GM18867 (cell line): ENCODE data around the gene VAV2.
"Not testable (repeated sequence)": the region's sequence is repeated elsewhere in the genome, so short reads cannot be mapped to it uniquely, and the experiment has no call there.

Source experiments
- ATAC-seq: cut with Tn5 transposase; IDR thresholded peaks from one replicate; pipeline ENCODE4 v1.9.1; 2021; ENCODE audit warnings: mild to moderate bottlenecking, moderate library complexity; ENCODE audit not compliant: unreplicated experiment

VAV2 gene

GRCh38 chr9:133971981-133972941 lies 19.9 kb downstream of the VAV2 start:
- no peak for ATAC-seq

GRCh38 chr9:133971121-133971951 lies 20.8 kb downstream of the VAV2 start:
- ATAC-seq: no peak

GRCh38 chr9:133970581-133971058 lies 21.5 kb downstream of the VAV2 start:
- no peak for ATAC-seq

- no peak for ATAC-seq
Observed at GRCh38 chr9:133969681-133970580, 22.2 kb downstream of the VAV2 start.

GRCh38 chr9:133968966-133969617 lies 23.0 kb downstream of the VAV2 start:
- ATAC-seq: no peak

- ATAC-seq: no peak
Observed at GRCh38 chr9:133968428-133968827, 23.7 kb downstream of the VAV2 start.

- ATAC-seq: no peak
Observed at GRCh38 chr9:133967024-133967741, 24.9 kb downstream of the VAV2 start.

- ATAC-seq: no peak
Observed at GRCh38 chr9:133964463-133964862, 27.7 kb downstream of the VAV2 start.

GRCh38 chr9:133963166-133963565 lies 29.0 kb downstream of the VAV2 start:
- no peak for ATAC-seq

- no peak for ATAC-seq
Observed at GRCh38 chr9:133962341-133962740, 29.8 kb downstream of the VAV2 start.

GRCh38 chr9:133961226-133962165 lies 30.6 kb downstream of the VAV2 start:
- ATAC-seq: no peak

GRCh38 chr9:133960568-133961129 lies 31.5 kb downstream of the VAV2 start:
- no peak for ATAC-seq

GRCh38 chr9:133959966-133960567 lies 32.1 kb downstream of the VAV2 start:
- ATAC-seq: no peak

GRCh38 chr9:133959171-133959570 lies 33.0 kb downstream of the VAV2 start:
- no peak for ATAC-seq

- ATAC-seq: no peak
Observed at GRCh38 chr9:133958756-133959155, 33.4 kb downstream of the VAV2 start.

- not testable (repeated sequence) for ATAC-seq
Observed at GRCh38 chr9:133957772-133958171, 34.4 kb downstream of the VAV2 start.

GRCh38 chr9:133957328-133957727 lies 34.8 kb downstream of the VAV2 start:
- ATAC-seq: no peak
